ENCODE measurements around the gene DUS2.
"Not testable (repeated sequence)": the region's sequence is repeated elsewhere in the genome, so short reads cannot be mapped to it uniquely, and the experiment has no call there.

DUS2 gene

GRCh38 chr16:68115851-68116250 lies 92.8 kb downstream of the DUS2 start:
- no peaks in the 10 kb centered on the region for H3K4me1 ChIP-seq (ENCODE audit: control insufficient read depth, insufficient read depth, low read length)

GRCh38 chr16:68116256-68116867 lies 93.3 kb downstream of the DUS2 start:
- H3K36me3 ChIP-seq (ENCODE audit: control insufficient read depth, insufficient read depth, low read length), result no peaks in the 10 kb centered on the region
- no peak overlapping the region for H3K9ac ChIP-seq (ENCODE audit: low read length)
- no peaks in the 10 kb centered on the region for H3K27me3 ChIP-seq (ENCODE audit: control insufficient read depth, insufficient read depth, low read length)
- H3K27ac ChIP-seq (ENCODE audit: low read depth, low read length), result no peak overlapping the region
- no peak overlapping the region for H3K4me3 ChIP-seq (ENCODE audit: low read length)
- H3K4me1 ChIP-seq (ENCODE audit: control insufficient read depth, insufficient read depth, low read length), result no peaks in the 10 kb centered on the region

More at GRCh38 chr16:68115851-68116250, 92.8 kb downstream of the DUS2 start:
- Histone ChIP-seq H3K27me3 (ENCODE audit: control insufficient read depth, insufficient read depth, low read length) (no peaks in the 10 kb centered on the region), H3K27ac (ENCODE audit: low read depth, low read length) (no peak overlapping the region), H3K4me3 (ENCODE audit: low read length) (no peak overlapping the region), H3K36me3 (ENCODE audit: control insufficient read depth, insufficient read depth, low read length) (no peaks in the 10 kb centered on the region), H3K9ac (ENCODE audit: low read length) (no peak overlapping the region)

- no peaks in the 10 kb centered on the region for H3K4me1 ChIP-seq (ENCODE audit: control insufficient read depth, insufficient read depth, low read length)
Measured at GRCh38 chr16:68117884-68118283, 94.8 kb downstream of the DUS2 start.

GRCh38 chr16:68118954-68119353 lies 95.9 kb downstream of the DUS2 start:
- not testable (repeated sequence) for H3K4me1 ChIP-seq (ENCODE audit: control insufficient read depth, insufficient read depth, low read length); H3K4me3 ChIP-seq (ENCODE audit: low read length)

More at GRCh38 chr16:68117884-68118283, 94.8 kb downstream of the DUS2 start:
- Histone ChIP-seq H3K36me3 (ENCODE audit: control insufficient read depth, insufficient read depth, low read length) (no peaks in the 10 kb centered on the region), H3K27me3 (ENCODE audit: control insufficient read depth, insufficient read depth, low read length) (no peaks in the 10 kb centered on the region), H3K9ac (ENCODE audit: low read length) (no peak overlapping the region), H3K27ac (ENCODE audit: low read depth, low read length) (no peak overlapping the region), H3K4me3 (ENCODE audit: low read length) (no peak overlapping the region)

GRCh38 chr16:68120496-68120895 lies 97.4 kb downstream of the DUS2 start:
- H3K36me3 ChIP-seq (ENCODE audit: control insufficient read depth, insufficient read depth, low read length); H3K4me3 ChIP-seq (ENCODE audit: low read length); H3K27me3 ChIP-seq (ENCODE audit: control insufficient read depth, insufficient read depth, low read length); H3K9ac ChIP-seq (ENCODE audit: low read length); H3K27ac ChIP-seq (ENCODE audit: low read depth, low read length); H3K4me1 ChIP-seq (ENCODE audit: control insufficient read depth, insufficient read depth, low read length): not testable (repeated sequence)

More at GRCh38 chr16:68118954-68119353, 95.9 kb downstream of the DUS2 start:
- not testable (repeated sequence) for H3K27me3 ChIP-seq (ENCODE audit: control insufficient read depth, insufficient read depth, low read length); H3K36me3 ChIP-seq (ENCODE audit: control insufficient read depth, insufficient read depth, low read length); H3K27ac ChIP-seq (ENCODE audit: low read depth, low read length); H3K9ac ChIP-seq (ENCODE audit: low read length)

- Histone ChIP-seq H3K4me3 (ENCODE audit: low read length) (no peak overlapping the region), H3K4me1 (ENCODE audit: control insufficient read depth, insufficient read depth, low read length) (no peaks in the 10 kb centered on the region)
Measured at GRCh38 chr16:68126395-68126794, 103.3 kb downstream of the DUS2 start.

GRCh38 chr16:68128577-68129305 lies 105.7 kb downstream of the DUS2 start:
- Histone ChIP-seq H3K4me3 (ENCODE audit: low read length) (no peak overlapping the region), H3K27ac (ENCODE audit: low read depth, low read length) (no peak overlapping the region), H3K9ac (ENCODE audit: low read length) (no peak overlapping the region)

More at GRCh38 chr16:68126395-68126794, 103.3 kb downstream of the DUS2 start:
- Histone ChIP-seq H3K27me3 (ENCODE audit: control insufficient read depth, insufficient read depth, low read length) (no peaks in the 10 kb centered on the region), H3K36me3 (ENCODE audit: control insufficient read depth, insufficient read depth, low read length) (no peaks in the 10 kb centered on the region), H3K27ac (ENCODE audit: low read depth, low read length) (no peak overlapping the region), H3K9ac (ENCODE audit: low read length) (no peak overlapping the region)

More at GRCh38 chr16:68128577-68129305, 105.7 kb downstream of the DUS2 start:
- Histone ChIP-seq H3K27me3 (ENCODE audit: control insufficient read depth, insufficient read depth, low read length) (no peaks in the 10 kb centered on the region), H3K4me1 (ENCODE audit: control insufficient read depth, insufficient read depth, low read length) (peaks cover 3% of the 10 kb centered on the region), H3K36me3 (ENCODE audit: control insufficient read depth, insufficient read depth, low read length) (no peaks in the 10 kb centered on the region)
